Endothelial cell of umbilical vein (primary cell): Measurements from ENCODE around the gene PLXNA3. TPM values are rescaled to one million over a fixed set of nuclear protein-coding genes. Genes with fewer than 3 reads are reported as not detected.

Source experiments
- BruUV-seq: library from RNA; stranded (reverse); fragments of 400-500 nt; replicated peaks from 2 replicates; lab custom pipeline; 2021; lab: Mats Ljungman, UMichigan
- CTCF ChIA-PET: fragments of 300-600, 350-600 bp; sonication (Branson Sonifier 250); formaldehyde crosslinking; loops from one replicate; lab custom pipeline; 2021; ENCODE audit warnings: antibody characterized with exemption, inconsistent platforms; lab: Charles Lee
- POLR2A ChIA-PET: fragments of 300-600, 350-600 bp; sonication (Branson Sonifier 250); formaldehyde crosslinking; loops from one replicate; lab custom pipeline; 2021; ENCODE audit warnings: antibody characterized with exemption, inconsistent platforms; lab: Charles Lee
- DNase-seq: peaks from one replicate; pipeline ENCODE4 v3.0.0-alpha.2; 2011; ENCODE audit warnings: low read depth, low spot score
- FAIRE-seq: peaks from 2 replicates; lab custom pipeline; 2011; peaks lifted over from hg19 to GRCh38; lab: Jason Lieb, UNC
- H2AFZ ChIP-seq: 2 replicates; pipeline ENCODE4 v1.6.0; 2012; ENCODE audit warnings: low read depth, low read length, control low read depth, inconsistent platforms
- H3K27ac ChIP-seq: 2 replicates; pipeline ENCODE4 v1.5.1; 2011; ENCODE audit warnings: low read depth, mild to moderate bottlenecking, control low read depth, low read length, moderate library complexity; ENCODE audit not compliant: insufficient read depth
- H3K27me3 ChIP-seq, 2 experiments: 2 replicates each; pipeline versions ENCODE4 v1.6.0 to v1.6.1; 2011; ENCODE audit warnings: low read length in 2 of 2, mixed read lengths in 1 of 2; ENCODE audit not compliant: control insufficient read depth in 2 of 2, insufficient read depth in 2 of 2
- H3K36me3 ChIP-seq, 2 experiments: 2 replicates in 1 of 2; 3 replicates in 1 of 2; pipeline ENCODE4 v1.5.1; 2011; ENCODE audit warnings: low read length in 2 of 2, mild to moderate bottlenecking in 1 of 2, moderate library complexity in 1 of 2; ENCODE audit not compliant: control insufficient read depth in 2 of 2, insufficient read depth in 2 of 2; ENCODE audit errors: extremely low read depth in 1 of 2
- H3K4me1 ChIP-seq: 3 replicates; pipeline ENCODE4 v1.5.1; 2011; ENCODE audit warnings: mild to moderate bottlenecking, low read length; ENCODE audit not compliant: control insufficient read depth, insufficient read depth; ENCODE audit errors: extremely low read depth
- H3K4me2 ChIP-seq: 2 replicates; pipeline ENCODE4 v1.6.1; 2011; ENCODE audit warnings: low read length, control low read depth, mixed read lengths; ENCODE audit not compliant: insufficient read depth
- H3K4me3 ChIP-seq, 3 experiments: fragments of 200-600 bp in 1 of 3; sonication (generic), shearing (Covaris generic) in 1 of 3; replicated peaks in 1 of 3; 2 replicates each; pipeline ENCODE4 v1.5.1; 2011 to 2016; ENCODE audit warnings: control low read depth in 3 of 3, low read length in 3 of 3, mild to moderate bottlenecking in 2 of 3, inconsistent platforms in 1 of 3, low read depth in 1 of 3, moderate library complexity in 1 of 3; ENCODE audit not compliant: insufficient read depth in 1 of 3
- H3K79me2 ChIP-seq: 2 replicates; pipeline ENCODE4 v1.6.0; 2012; ENCODE audit warnings: low read length, inconsistent platforms; ENCODE audit not compliant: control insufficient read depth, insufficient read depth
- H3K9ac ChIP-seq: replicated peaks from 2 replicates; pipeline ENCODE3; 2011; ENCODE audit warnings: low read length, control low read depth; ENCODE audit not compliant: insufficient read depth; ENCODE audit errors: extremely low read depth
- H3K9me1 ChIP-seq: replicated peaks from 3 replicates; pipeline ENCODE4 v1.6.0; 2011; ENCODE audit warnings: mild to moderate bottlenecking, low read length; ENCODE audit not compliant: control insufficient read depth, insufficient read depth; ENCODE audit errors: extremely low read depth
- H3K9me3 ChIP-seq: replicated peaks from 2 replicates; pipeline ENCODE4 v1.5.1; 2012; ENCODE audit warnings: low read length, inconsistent platforms; ENCODE audit not compliant: control insufficient read depth, insufficient read depth
- H4K20me1 ChIP-seq: replicated peaks from 2 replicates; pipeline ENCODE3; 2011; ENCODE audit warnings: mild to moderate bottlenecking, low read length; ENCODE audit not compliant: control insufficient read depth, insufficient read depth; ENCODE audit errors: extremely low read depth
- EZH2 ChIP-seq: IDR thresholded peaks from 2 replicates; pipeline ENCODE4 v1.6.1; 2012; ENCODE audit warnings: borderline replicate concordance, low read depth, mild to moderate bottlenecking, moderate library complexity, low read length, inconsistent platforms; ENCODE audit not compliant: severe bottlenecking
- JUN ChIP-seq: IDR thresholded peaks from 2 replicates; pipeline ENCODE4 v1.6.1; 2011; ENCODE audit warnings: borderline replicate concordance, low read depth; ENCODE audit not compliant: insufficient read length, insufficient read depth
- MYC ChIP-seq: IDR thresholded peaks from one replicate; pipeline ENCODE4 v1.6.1; 2011; ENCODE audit warnings: mild to moderate bottlenecking, low read depth, low read length
- POLR2AphosphoS5 ChIP-seq: IDR thresholded peaks from 2 replicates; pipeline ENCODE4 v1.6.1; 2012; ENCODE audit warnings: low read depth, mild to moderate bottlenecking, control low read depth, low read length, moderate library complexity; ENCODE audit not compliant: insufficient read depth
- dilution Hi-C: fragments of 300-500 bp; cut with MboI; formaldehyde crosslinking; loops from one replicate; pipeline ENCODE4 v1.15.0; 2019; ENCODE audit warnings: low sequenced_read_pairs; ENCODE audit not compliant: extremely low pct_ligation_motif_present
- intact Hi-C: fragments of 100-400 bp; cut with micrococcal nuclease; formaldehyde crosslinking; loops from one replicate; pipeline ENCODE4 v1.10.0; 2022
- polyA plus RNA-seq, 4 experiments: library from polyadenylated mRNA; depleted of rRNA in 3 of 4; stranded (reverse) in 3 of 4; unstranded in 1 of 4; fragments of >200 nt; gene quantifications; 2 replicates each; pipeline versions ENCODE4 v1.2.1 to v1.2.3, GENCODE V29; 2011 to 2012; ENCODE audit warnings: missing spikeins in 1 of 4
- total RNA-seq: library from RNA; stranded (reverse); gene quantifications from 2 replicates; pipeline ENCODE4 v1.2.3, GENCODE V29; 2021
- TF ChIP-seq, protein P1 (sequence below): IDR thresholded peaks from 2 replicates; pipeline ENCODE4 v1.6.1; 2011; ENCODE audit not compliant: insufficient read depth, insufficient read length
- TF ChIP-seq, protein P2 (sequence below), 2 donors: IDR thresholded peaks; 1 replicate in 1 of 2; 2 replicates in 1 of 2; pipeline ENCODE4 v1.5.1; 2011; ENCODE audit warnings: low read length in 2 of 2, mild to moderate bottlenecking in 2 of 2, moderate library complexity in 2 of 2, control low read depth in 1 of 2, inconsistent platforms in 1 of 2, low read depth in 1 of 2; ENCODE audit not compliant: insufficient read depth in 1 of 2; ENCODE audit errors: extremely low read depth in 1 of 2

Gene PLXNA3
- total and polyA plus RNA-seq, 2 donors (not counting 3 experiments of a cell fraction or from before 2014, with no cell fraction given), result 56.8 to 58.6 TPM

DNA sequence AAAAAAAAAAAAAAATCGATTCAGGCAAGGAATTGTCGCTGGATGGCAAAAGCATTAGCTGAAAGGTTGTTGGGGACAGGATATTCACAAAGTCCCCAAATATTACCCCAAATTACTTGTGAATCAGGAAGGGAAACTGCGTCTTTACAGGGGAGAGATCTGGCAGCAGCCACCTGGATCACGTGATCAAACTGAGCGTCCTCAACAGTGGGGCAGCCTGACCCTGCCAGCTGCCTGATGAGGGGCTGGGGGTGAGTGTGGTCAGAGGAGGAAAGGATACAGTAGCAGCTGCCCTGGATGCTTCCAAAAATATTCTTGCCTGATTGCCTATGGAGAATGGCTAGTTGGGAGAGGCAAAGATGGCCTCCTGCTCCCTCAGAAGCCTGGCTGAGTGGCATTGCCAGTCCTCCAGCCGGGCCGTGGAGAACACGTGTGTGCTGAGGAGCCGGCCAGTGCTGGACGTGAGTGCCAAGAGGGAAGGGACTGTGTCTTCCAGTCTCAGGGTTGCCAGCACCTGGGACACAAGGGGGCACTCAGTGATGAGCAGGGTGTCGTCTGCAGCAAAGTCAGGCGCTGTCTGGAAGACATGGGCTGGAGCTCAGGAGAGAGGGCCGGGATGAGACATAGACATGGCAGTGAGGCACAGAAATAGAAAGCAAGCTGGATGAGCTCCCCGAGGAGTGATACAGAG is 24.0 kb downstream of the PLXNA3 start:
- POLR2A ChIA-PET, result no interaction called here
- H3K4me3 ChIP-seq, result no peak overlapping the region
- intact Hi-C loops, result no loop called here
- no peaks in the 10 kb centered on the region for H4K20me1 ChIP-seq
- dilution Hi-C loops, result no loop called here
- H3K4me1 ChIP-seq, result peaks cover 12% of the 10 kb centered on the region
- H3K9ac ChIP-seq, result no peak overlapping the region
- peaks cover 10% of the 10 kb centered on the region for H3K79me2 ChIP-seq
- no peak overlapping the region for H3K27ac ChIP-seq
- no peaks in the 10 kb centered on the region for H3K27me3 ChIP-seq
- H3K9me3 ChIP-seq, result no peaks in the 10 kb centered on the region
- CTCF ChIA-PET, result interaction anchor here (1.0 to 1.4 kb wide), 2 partner anchors 9 to 45 kb away, joined by 3 read pairs; no protein-coding TSS in a partner anchor
- no peaks in the 10 kb centered on the region for H3K36me3 ChIP-seq
- BruUV-seq, result no TSS peak
- no peak for DNase-seq
- TF ChIP-seq EZH2, result no peak
- TF ChIP-seq, protein P1, sequence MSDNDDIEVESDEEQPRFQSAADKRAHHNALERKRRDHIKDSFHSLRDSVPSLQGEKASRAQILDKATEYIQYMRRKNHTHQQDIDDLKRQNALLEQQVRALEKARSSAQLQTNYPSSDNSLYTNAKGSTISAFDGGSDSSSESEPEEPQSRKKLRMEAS, result no peak
- TF ChIP-seq MYC, result no peak
- no peak for TF ChIP-seq JUN
- no peak for TF ChIP-seq POLR2AphosphoS5
- TF ChIP-seq, protein P2, sequence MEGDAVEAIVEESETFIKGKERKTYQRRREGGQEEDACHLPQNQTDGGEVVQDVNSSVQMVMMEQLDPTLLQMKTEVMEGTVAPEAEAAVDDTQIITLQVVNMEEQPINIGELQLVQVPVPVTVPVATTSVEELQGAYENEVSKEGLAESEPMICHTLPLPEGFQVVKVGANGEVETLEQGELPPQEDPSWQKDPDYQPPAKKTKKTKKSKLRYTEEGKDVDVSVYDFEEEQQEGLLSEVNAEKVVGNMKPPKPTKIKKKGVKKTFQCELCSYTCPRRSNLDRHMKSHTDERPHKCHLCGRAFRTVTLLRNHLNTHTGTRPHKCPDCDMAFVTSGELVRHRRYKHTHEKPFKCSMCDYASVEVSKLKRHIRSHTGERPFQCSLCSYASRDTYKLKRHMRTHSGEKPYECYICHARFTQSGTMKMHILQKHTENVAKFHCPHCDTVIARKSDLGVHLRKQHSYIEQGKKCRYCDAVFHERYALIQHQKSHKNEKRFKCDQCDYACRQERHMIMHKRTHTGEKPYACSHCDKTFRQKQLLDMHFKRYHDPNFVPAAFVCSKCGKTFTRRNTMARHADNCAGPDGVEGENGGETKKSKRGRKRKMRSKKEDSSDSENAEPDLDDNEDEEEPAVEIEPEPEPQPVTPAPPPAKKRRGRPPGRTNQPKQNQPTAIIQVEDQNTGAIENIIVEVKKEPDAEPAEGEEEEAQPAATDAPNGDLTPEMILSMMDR (IDR thresholded peaks at IDR 0.05; ENCODE audit: extremely low read depth in 1 of 2, insufficient read depth in 1 of 2, low read depth in 1 of 2, low read length in 2 of 2), result no peak
- no peak overlapping the region for H2AFZ ChIP-seq
- FAIRE-seq, result no peak
- H3K9me1 ChIP-seq, result no peaks in the 10 kb centered on the region
- H3K4me2 ChIP-seq, result no peak overlapping the region
